GM18873 (cell line): ENCODE data around the gene GPN1.
"Not testable (repeated sequence)": the region's sequence is repeated elsewhere in the genome, so short reads cannot be mapped to it uniquely, and the experiment has no call there.

Experiments used
- ATAC-seq: cut with Tn5 transposase; IDR thresholded peaks from one replicate; pipeline ENCODE4 v1.9.1; 2021; ENCODE audit warnings: mild to moderate bottlenecking, moderate library complexity, moderate number of reproducible peaks; ENCODE audit not compliant: unreplicated experiment, low FRiP score

The GPN1 gene

DNA sequence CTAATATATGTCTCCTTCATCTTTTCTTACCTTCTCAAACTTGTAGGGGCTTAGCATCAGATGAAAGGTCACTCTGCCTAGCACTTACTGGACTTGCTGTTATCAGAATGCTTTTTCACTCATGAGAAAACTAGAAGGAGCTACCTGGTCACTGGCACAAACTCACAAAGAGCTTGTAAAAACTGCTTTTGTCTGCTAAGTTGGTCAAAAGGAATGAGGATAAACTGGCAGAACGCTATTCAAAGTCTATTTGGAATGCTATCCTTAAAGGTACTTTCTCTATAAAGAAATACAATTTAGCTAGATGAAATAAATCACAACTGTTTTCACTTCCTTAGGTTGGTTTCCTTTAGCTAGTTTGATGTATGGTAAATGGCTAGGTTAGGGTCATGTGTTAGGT is 2.5 kb upstream of the GPN1 start:
- ATAC-seq = not testable (repeated sequence)

GRCh38 chr2:27626921-27627320 is 1.9 kb upstream of the GPN1 start:
- ATAC-seq = not testable (repeated sequence)

- ATAC-seq = no peak
These were observed 685 bp upstream of the GPN1 start for GRCh38 chr2:27627963-27628766.

GRCh38 chr2:27630257-27630656 is 1.4 kb downstream of the GPN1 start:
- ATAC-seq = not testable (repeated sequence)

DNA sequence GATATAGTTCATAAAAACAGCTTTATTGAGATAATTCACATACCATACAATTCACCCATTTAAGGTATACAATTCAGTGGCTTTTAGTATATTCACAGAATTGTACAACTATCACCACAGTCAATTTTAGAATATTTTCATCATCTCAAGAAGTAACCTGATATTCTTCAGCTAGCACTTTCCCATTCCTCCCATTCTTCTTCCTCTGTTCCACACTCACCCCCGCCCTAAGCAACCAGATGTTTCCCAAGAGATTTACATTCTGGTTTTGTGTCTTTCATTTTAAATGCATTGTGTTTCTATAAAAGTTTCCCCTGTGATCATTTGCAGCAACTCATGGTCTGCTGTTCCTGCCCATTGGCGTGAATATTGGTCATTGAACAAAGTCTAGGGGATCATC is 5.4 kb downstream of the GPN1 start:
- ATAC-seq = no peak

GRCh38 chr2:27636766-27637165 is 7.9 kb downstream of the GPN1 start:
- no peak for ATAC-seq

- no peak for ATAC-seq
These were observed 9.3 kb downstream of the GPN1 start for GRCh38 chr2:27638037-27638637.

GRCh38 chr2:27638709-27639108 is 9.9 kb downstream of the GPN1 start:
- ATAC-seq = no peak

DNA sequence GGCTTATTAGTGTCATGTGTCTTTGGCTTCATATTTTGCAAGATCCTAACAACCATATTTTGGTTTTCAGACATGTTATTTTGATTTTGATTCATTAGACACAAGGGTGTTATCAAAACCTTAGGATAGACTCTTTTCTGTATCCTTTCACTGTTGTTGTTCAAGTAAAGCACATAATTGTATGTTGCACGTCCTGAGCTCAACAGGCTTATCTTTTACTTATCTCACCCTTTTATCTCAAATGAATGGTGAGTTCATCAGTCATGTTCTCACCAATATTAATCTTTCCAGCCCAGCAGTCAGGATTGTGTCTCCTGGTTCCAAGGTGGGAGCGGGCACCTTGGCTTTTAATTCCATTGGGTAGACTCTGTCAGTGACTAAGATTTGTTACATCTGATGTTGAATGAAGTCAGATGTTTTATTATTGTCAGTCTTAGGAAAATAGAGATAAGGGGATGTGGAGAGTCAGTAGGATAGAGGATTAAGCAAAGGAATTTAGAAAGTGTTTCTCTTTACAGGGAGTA is 11.9 kb downstream of the GPN1 start:
- ATAC-seq = no peak

DNA sequence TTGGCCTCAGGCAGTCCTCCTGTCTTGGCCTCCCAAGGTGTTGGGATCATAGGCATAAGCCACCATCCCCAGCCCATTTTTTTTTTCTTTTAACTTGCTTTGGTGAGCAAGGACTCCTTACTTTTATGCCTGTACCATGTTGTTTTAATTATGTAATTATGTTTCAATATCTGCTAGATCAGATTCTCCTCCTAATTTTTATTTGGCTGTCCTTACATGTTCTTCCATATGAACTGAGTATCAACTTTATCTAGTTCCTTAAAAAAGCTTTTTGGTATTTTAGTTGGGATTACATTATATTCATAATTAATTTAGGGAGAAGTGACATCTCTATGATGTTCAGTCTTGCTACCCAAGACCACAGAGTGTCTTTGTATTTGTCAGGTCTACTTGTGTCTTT is 16.3 kb downstream of the GPN1 start:
- ATAC-seq = no peak

GRCh38 chr2:27647289-27647688 is 18.4 kb downstream of the GPN1 start:
- no peak for ATAC-seq

- no peak for ATAC-seq
These were observed 18.9 kb downstream of the GPN1 start for GRCh38 chr2:27647737-27648136.

- no peak for ATAC-seq
These were observed 22.2 kb downstream of the GPN1 start for GRCh38 chr2:27651056-27651455.

DNA sequence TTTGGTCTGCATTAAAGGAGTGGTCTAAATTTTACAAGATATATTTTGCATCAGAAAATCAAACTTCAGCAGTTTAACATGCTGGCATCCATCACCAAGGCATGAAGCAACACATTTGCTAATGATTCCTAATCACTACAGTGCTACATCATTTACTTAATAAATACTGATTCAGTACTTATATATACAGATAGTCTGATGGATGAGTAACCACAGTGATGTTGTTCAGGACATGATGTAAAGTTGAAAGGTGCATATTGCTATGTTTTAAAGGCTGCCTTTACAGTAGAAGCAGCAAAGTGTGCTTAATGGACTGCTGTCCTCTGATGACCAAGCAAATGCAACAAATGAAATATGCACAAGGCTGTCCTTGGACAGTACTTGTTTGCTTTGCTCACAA is 23.5 kb downstream of the GPN1 start:
- no peak for ATAC-seq

DNA sequence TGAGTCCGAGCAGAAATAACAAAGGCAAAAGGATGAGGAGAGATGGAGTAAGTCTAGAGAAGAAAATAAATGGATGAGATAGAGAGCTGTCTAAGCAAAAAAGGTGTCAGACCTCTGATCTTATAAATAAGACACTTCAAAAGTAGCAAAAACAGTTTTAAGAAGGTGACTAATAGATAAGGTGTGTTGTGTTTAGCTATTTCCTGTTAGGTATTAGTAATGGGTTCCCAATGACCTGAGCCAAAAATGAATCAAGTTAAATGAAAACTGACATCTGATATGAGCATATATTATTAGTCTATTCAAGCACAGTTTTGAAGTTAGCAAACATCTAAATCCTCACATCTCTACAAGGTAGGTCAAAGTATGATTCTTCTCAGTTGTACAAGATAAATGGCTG is 23.9 kb downstream of the GPN1 start:
- ATAC-seq = no peak

GRCh38 chr2:27653397-27653796 is 24.5 kb downstream of the GPN1 start:
- no peak for ATAC-seq

- ATAC-seq = no peak
These were observed 26.5 kb downstream of the GPN1 start for GRCh38 chr2:27655155-27655951.

DNA sequence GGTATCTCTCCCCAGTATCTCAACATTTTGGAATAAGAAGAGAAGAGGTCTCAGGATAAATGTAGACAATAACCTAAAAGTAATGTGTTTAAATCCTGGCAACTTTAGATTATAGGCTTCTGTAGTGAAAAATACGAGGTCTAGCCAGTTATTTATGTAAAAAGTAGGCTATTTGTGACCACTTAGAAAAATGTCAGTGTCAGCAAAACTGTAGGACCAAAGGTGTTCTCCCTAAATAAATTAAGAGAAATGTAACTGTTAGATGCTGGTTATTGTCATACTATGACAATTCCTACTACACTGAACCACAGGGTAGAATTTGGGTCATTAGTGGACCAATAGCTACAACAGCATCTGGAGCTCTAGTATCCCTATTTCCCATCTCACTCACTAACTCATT is 32.5 kb downstream of the GPN1 start:
- no peak for ATAC-seq

DNA sequence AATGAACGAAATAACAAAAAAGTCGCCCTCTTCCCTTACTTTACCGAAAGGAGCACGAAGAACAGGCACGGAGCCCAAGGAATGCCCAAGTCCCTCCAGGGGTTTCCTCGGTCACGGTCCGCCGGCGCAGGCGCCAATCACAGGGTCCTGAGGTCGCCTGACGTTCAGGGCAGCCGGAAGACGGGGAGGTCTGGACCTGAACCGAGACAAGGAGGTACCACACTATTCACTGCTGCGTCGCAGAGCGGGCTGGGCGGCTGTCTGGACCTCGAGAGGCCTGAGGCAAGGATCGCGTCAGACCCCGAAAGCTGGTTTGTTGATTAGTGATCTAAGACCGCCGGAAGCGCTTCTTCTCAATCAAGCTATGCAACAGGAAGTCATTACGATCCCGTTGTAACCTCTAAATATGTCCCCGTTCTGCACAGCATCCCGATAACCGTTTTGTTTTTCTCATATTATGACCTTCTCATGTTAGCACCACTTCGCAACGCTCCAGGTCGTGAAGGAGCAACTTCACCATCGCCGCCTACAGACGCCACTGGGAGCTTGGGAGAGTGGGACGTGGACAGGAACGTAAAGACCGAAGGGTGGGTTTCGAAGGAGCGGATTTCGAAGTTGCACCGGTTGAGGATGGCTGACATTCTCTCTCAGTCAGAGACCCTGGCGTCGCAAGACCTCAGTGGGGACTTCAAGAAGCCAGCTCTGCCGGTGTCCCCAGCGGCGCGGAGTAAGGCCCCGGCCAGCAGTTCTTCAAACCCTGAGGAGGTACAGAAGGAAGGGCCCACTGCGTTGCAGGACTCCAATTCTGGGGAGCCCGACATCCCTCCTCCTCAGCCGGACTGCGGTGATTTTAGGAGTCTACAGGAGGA is 34.7 kb downstream of the GPN1 start, which contains the start of the genes SLC4A1AP and SUPT7L:
TSS of gene SLC4A1AP (plus strand) at position 605 of the 869 bp plus-strand sequence. CDS start at position 631, 26 bp downstream.
TSS of gene SUPT7L (minus strand) at position 330 of the 869 bp plus-strand sequence. CDS start 1,422 bp downstream, outside the sequence.
- ATAC-seq = peak; percentile 52

DNA sequence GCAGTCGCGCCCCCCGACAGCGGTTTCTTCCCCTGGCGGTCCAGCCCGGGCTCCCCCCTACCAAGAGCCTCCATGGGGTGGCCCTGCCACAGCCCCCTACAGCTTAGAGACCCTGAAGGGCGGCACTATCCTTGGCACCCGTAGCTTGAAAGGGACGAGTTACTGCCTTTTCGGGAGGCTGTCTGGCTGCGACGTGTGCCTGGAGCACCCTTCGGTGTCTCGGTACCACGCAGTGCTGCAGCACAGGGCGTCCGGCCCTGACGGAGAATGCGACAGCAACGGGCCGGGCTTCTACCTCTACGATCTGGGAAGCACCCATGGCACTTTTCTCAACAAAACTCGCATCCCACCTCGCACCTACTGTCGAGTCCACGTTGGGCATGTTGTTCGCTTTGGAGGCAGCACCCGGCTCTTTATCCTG is 35.3 kb downstream of the GPN1 start:
- ATAC-seq = peak; percentile 27
